IPS DF 6.9 (cell line): ENCODE measurements around the gene USP36.
"Not testable (repeated sequence)": the region's sequence is repeated elsewhere in the genome, so short reads cannot be mapped to it uniquely, and the experiment has no call there.

ENCODE experiments used
- DNase-seq: peaks from one replicate; pipeline ENCODE4 v3.0.0-alpha.2; 2013; ENCODE audit warnings: low read depth, low spot score
- H3K27ac ChIP-seq: one replicate; pipeline ENCODE4 v1.5.1; 2013; ENCODE audit warnings: low read length, control low read depth
- H3K27me3 ChIP-seq: 2 replicates; pipeline ENCODE4 v1.6.1; 2013; ENCODE audit warnings: mild to moderate bottlenecking, low read length; ENCODE audit not compliant: control insufficient read depth, insufficient read depth
- H3K36me3 ChIP-seq: 2 replicates; pipeline ENCODE4 v1.6.1; 2013; ENCODE audit warnings: low read length; ENCODE audit not compliant: control insufficient read depth, insufficient read depth
- H3K4me1 ChIP-seq: 2 replicates; pipeline ENCODE4 v1.6.1; 2013; ENCODE audit warnings: low read length; ENCODE audit not compliant: control insufficient read depth, insufficient read depth
- H3K4me3 ChIP-seq: 2 replicates; pipeline ENCODE4 v1.5.1; 2013; ENCODE audit warnings: mild to moderate bottlenecking, low read length
- H3K9me3 ChIP-seq: 2 replicates; pipeline ENCODE4 v1.6.1; 2013; ENCODE audit warnings: low read length, inconsistent platforms; ENCODE audit not compliant: control insufficient read depth, insufficient read depth
- WGBS: extraction: QIAGEN DNeasy Blood & Tissue Kit; methylation state at CpG from one replicate; pipeline ENCODE4 v1.1.7; 2013; ENCODE audit warnings: mixed read lengths, missing lambda C conversion rate; ENCODE audit not compliant: insufficient read length, insufficient coverage; 5-methylcytosine and 5-hydroxymethylcytosine counted together

Gene USP36

DNA sequence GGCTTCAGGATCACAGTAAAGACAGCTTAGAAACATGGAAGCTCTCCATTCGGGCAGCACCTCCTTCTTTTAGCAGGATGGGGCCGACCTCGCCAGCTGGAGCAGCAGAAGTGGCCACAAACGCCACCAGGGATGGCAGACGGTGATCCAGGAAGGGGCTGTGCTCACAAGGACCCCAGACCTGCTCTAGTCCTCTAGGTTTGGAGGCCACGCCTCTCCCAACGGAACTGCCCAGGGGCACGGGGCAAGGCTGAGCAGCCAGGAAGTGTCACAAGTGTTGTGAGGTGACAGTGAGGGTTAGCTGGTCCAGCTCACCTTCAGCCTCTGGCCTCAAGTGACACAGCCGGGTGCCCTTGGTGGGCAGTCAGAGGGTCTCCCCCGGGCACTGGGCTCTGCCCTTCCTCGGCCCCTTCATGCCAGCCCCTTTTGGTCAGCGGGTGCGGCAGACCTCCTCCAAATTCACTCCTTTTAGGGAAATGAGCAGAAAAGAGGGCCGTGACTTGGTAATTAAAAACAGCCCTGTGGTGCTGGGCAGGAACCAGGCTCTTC, 42.0 kb upstream of the USP36 start:
- no peak overlapping the region for H3K4me3 ChIP-seq
- no peaks in the 10 kb centered on the region for H3K27me3 ChIP-seq
- DNase-seq, result no peak
- no peak overlapping the region for H3K27ac ChIP-seq
- H3K4me1 ChIP-seq, result peaks cover 10% of the 10 kb centered on the region
- no CpG with 5 or more reads among the region's 14 CpGs for WGBS
- H3K36me3 ChIP-seq, result no peaks in the 10 kb centered on the region
- H3K9me3 ChIP-seq, result no peaks in the 10 kb centered on the region

DNA sequence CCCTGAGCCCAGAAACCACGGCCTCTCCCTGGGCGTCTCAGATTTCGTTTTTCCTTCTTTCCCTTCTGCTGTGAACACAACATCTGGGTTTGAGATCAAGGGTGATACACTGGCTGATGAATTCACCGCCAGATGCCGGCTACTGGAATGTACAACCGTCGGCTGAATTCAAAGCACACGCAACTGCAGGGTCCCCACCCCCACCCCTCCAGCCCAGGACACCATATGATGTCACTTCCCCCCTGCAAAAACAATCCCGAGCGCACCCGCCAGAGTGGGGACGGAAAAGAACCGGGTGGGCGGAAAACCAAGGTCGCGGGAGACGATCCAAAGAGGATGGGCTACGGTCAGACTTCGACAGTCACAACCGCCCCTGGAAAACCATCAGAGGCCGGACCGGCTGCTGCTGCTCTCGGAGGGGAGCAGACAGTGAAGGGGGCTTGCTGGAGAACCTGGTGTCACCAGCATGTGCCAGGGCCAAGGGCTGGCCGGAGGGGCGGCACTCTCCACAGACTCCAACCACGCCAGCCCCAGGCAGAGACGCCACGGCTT, 39.1 kb upstream of the USP36 start:
- Histone ChIP-seq H3K9me3 (no peaks in the 10 kb centered on the region), H3K36me3 (no peaks in the 10 kb centered on the region), H3K4me1 (peaks cover 10% of the 10 kb centered on the region), H3K4me3 (no peak overlapping the region), H3K27me3 (no peaks in the 10 kb centered on the region), H3K27ac (no peak overlapping the region)
- DNase-seq, result no peak
- no CpG with 5 or more reads among the region's 28 CpGs for WGBS

DNA sequence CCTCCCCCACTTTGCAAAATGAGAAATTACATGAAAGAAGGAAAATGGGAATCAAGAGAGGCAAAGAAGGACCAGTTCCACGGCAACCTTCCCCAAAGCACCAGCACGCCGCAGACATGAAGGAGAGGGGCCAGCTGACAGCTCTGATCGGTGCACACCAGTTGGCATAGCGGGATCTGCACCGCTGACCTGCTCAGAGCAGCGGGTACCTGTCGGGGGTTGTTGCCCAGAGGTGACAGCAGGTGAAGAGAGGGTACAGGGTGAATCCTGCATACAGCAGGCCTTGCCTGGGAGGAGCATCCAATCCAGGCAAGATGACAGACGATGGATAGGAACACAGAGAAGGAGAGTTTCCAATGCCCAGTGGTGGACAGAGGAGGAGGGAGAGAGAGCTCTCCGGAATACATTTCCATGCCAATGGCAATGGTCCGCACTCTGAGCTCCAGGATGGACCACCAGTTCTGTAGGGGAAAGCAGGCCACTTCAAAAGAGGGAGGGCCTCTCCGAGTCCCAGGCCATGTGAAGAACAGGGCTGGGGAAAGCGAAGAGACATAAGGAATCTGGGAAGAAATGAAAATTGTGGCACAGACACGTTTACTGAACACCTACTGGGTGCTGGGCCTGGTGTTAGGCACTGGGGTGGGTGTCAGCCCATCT, 38.4 kb upstream of the USP36 start:
- no CpG with 5 or more reads among the region's 14 CpGs for WGBS

DNA sequence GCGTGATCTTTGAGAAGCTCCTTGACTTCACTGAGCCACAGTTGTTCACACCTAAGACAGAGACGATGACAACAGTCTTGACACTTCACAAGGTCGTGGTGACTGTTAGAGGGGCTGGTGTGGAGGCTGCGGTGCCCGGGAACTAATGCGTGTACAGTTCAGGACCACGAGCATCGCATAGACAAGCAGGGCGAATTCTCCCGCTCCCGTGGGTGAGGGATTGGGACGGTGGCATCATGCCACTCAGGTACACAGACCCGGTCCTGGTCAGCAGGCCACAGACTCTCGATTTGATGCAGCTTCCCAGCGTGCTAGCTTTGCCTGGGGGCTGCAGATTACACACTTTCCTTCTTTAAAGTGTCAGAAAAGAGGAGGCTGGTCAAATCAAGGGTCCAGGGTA, 37.6 kb upstream of the USP36 start:
- Histone ChIP-seq H3K27ac (no peak overlapping the region), H3K4me3 (no peak overlapping the region), H3K4me1 (peaks cover 3% of the 10 kb centered on the region; the same call in 1 of the 2 replicates), H3K9me3 (no peaks in the 10 kb centered on the region), H3K36me3 (no peaks in the 10 kb centered on the region), H3K27me3 (no peaks in the 10 kb centered on the region)
- no CpG with 5 or more reads among the region's 15 CpGs for WGBS
- DNase-seq, result no peak

More for the DNA sequence above, 38.4 kb upstream of the USP36 start:
- no peaks in the 10 kb centered on the region for H3K27me3 ChIP-seq
- peaks cover 6% of the 10 kb centered on the region for H3K4me1 ChIP-seq
- no peak overlapping the region for H3K4me3 ChIP-seq
- H3K27ac ChIP-seq, result no peak overlapping the region
- no peaks in the 10 kb centered on the region for H3K9me3 ChIP-seq
- no peak for DNase-seq
- no peaks in the 10 kb centered on the region for H3K36me3 ChIP-seq

DNA sequence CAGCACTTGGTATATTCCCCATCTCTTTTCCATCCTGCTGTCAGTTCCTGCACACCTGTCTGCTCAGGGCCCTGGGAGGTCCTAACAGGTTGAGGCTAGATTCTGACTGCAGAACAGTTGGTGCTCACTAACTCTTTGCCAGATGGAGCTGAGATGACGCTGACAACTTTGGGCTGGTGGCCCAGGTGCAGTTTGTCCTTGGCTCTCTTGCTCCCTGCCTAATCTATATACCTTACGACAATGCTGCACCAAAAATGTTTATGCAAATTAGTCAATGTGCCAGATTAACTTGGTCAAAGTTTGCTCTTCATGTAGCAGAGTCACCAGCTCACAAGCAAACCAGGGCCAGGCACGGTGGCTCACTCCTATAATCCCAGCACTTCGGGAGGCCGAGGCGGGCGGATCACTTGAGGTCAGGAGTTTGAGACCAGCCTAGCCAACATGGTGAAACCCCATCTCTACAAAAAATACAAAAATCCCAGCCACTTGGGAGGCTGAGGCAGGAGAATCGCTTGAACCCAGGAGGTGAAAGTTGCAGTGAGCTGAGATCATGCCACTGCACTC, 36.4 kb upstream of the USP36 start:
- not testable (repeated sequence) for H3K27me3 ChIP-seq, H3K4me3 ChIP-seq, H3K27ac ChIP-seq, H3K9me3 ChIP-seq, DNase-seq, H3K36me3 ChIP-seq, H3K4me1 ChIP-seq
- WGBS, result no CpG with 5 or more reads among the region's 8 CpGs

DNA sequence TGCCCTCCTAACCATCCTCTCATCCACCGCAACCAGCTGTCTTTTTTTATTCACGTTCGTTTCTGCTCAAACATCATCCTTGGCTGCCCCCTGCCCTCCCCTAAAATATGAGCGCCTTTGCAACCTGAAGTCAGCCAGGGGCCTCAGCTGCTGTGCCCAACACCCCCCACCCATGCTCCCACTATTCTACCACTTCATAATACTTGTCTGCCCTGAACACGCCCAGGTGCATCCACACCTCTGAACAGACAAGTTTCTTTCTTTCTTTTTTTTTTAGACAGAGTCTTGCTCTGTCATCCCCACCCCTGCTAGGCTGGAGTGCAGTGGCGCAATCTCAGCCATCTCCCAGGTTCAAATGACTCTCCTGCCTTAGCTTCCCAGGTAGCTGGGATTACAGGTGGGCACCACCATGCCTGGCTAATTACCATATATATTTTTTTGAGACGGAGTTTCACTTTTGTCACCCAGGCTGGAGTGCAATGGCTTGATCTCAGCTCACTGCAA, 35.5 kb upstream of the USP36 start:
- Histone ChIP-seq H3K27me3 (no peaks in the 10 kb centered on the region), H3K4me3 (no peak overlapping the region), H3K9me3 (no peaks in the 10 kb centered on the region), H3K27ac (no peak overlapping the region), H3K36me3 (no peaks in the 10 kb centered on the region), H3K4me1 (no peaks in the 10 kb centered on the region)
- DNase-seq, result no peak
- no CpG with 5 or more reads among the region's 7 CpGs for WGBS

GRCh38 chr17:78875363-78876093, 34.9 kb upstream of the USP36 start:
- no peak overlapping the region for H3K27ac ChIP-seq
- H3K36me3 ChIP-seq, result no peaks in the 10 kb centered on the region
- DNase-seq, result no peak

DNA sequence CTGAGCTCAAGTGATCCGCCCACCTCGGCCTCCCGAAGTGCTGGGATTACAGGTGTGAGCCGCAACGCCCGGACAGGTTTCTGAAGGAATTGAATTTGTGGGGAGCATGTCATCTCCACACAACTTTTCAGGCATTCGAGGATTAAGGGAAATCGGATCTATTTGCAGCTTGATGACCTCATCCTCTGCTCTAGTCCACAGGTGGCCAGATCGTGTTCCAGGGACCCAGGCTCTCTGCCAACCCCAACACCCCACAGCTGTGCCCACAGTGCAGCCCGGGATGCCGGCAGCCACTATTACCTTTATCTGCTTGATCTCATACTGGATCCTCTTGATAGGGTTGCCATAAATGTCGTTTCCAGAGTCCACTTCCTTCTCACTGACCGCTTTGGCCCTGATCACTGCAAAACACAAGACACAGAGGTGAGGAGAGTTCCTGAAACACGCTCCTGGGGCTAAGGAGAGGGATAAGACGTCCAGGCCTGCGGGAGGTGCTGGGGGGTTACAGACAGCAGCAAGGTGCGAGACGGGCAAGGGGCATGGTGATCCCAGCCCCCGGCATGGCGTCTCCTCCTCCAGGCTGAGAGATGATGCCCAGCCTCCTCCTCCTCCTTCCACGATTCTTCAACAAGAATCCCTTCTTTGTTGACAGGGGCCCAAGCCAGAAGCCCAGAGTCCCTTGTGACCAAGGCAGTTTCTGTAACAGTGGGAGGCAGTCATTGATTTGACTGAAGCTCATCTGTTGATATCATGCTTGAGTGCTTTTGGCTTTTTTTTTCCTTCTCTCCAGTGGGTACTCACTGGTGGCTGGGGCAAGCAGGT, 33.1 kb upstream of the USP36 start:
- Histone ChIP-seq H3K27me3 (no peaks in the 10 kb centered on the region), H3K36me3 (peaks cover under 1% of the 10 kb centered on the region; the same call in 1 of the 2 replicates), H3K27ac (no peak overlapping the region), H3K4me3 (no peak overlapping the region), H3K9me3 (no peaks in the 10 kb centered on the region), H3K4me1 (no peaks in the 10 kb centered on the region)
- no peak for DNase-seq
- WGBS, result no CpG with 5 or more reads among the region's 21 CpGs

More at GRCh38 chr17:78875363-78876093, 34.9 kb upstream of the USP36 start:
- WGBS, result no CpG with 5 or more reads among the region's 9 CpGs
- no peaks in the 10 kb centered on the region for H3K27me3 ChIP-seq
- H3K4me3 ChIP-seq, result no peak overlapping the region
- no peaks in the 10 kb centered on the region for H3K9me3 ChIP-seq
- no peaks in the 10 kb centered on the region for H3K4me1 ChIP-seq

- Histone ChIP-seq H3K9me3 (no peaks in the 10 kb centered on the region), H3K27ac (no peak overlapping the region), H3K36me3 (peaks cover 2% of the 10 kb centered on the region; the same call in 1 of the 2 replicates), H3K4me3 (no peak overlapping the region), H3K27me3 (no peaks in the 10 kb centered on the region), H3K4me1 (no peaks in the 10 kb centered on the region)
- no CpG with 5 or more reads among the region's 6 CpGs for WGBS
- DNase-seq, result no peak
Measured at GRCh38 chr17:78872486-78872885, 31.9 kb upstream of the USP36 start.
